Endometrial microvascular endothelial cells (primary cell): ENCODE data around the gene METTL21A. TPM values are rescaled to one million over a fixed set of nuclear protein-coding genes. Genes with fewer than 3 reads are reported as not detected.
"Not testable (repeated sequence)": the region's sequence is repeated elsewhere in the genome, so short reads cannot be mapped to it uniquely, and the experiment has no call there.

Experiments used
- in situ Hi-C: cut with HindIII; loops from 2 replicates; pipeline ENCODE4 v1.10.0; 2017; ENCODE audit warnings: low sequenced_read_pairs, low pct_unique_long_range_greater_than_20kb; ENCODE audit errors: inconsistent ontology term
- total RNA-seq: library from RNA; depleted of rRNA; stranded (reverse); fragments of >200 nt; gene quantifications from one replicate; pipeline ENCODE4 v1.2.3, GENCODE V29; 2015; ENCODE audit errors: inconsistent ontology term

The METTL21A gene
- 29.7 TPM for total RNA-seq

GRCh38 chr2:207625014-207625907 is at the start of gene METTL21A:
Gene METTL21A, minus strand, starts transcription at chr2:207625394. Its CDS starts 1,019 bp downstream, at chr2:207624375.
- in situ Hi-C loops: no loop called here

- in situ Hi-C loops: no loop called here
Observed at GRCh38 chr2:207674826-207675225, 49.6 kb upstream of the METTL21A start.

GRCh38 chr2:207674266-207674774 is 49.1 kb upstream of the METTL21A start:
- in situ Hi-C loops: no loop called here

GRCh38 chr2:207673431-207673830 is 48.2 kb upstream of the METTL21A start:
- in situ Hi-C loops: no loop called here

GRCh38 chr2:207670887-207671286 is 45.7 kb upstream of the METTL21A start:
- in situ Hi-C loops: no loop called here

- in situ Hi-C loops: no loop called here
Observed at GRCh38 chr2:207663870-207664545, 38.8 kb upstream of the METTL21A start.

- in situ Hi-C loops: no loop called here
Observed at GRCh38 chr2:207662203-207662602, 37.0 kb upstream of the METTL21A start.

- in situ Hi-C loops: no loop called here
Observed at GRCh38 chr2:207660994-207661393, 35.8 kb upstream of the METTL21A start.

GRCh38 chr2:207658156-207658555 is 33.0 kb upstream of the METTL21A start:
- in situ Hi-C loops: no loop called here

GRCh38 chr2:207655000-207655399 is 29.8 kb upstream of the METTL21A start:
- in situ Hi-C loops: no loop called here

GRCh38 chr2:207646582-207646981 is 21.4 kb upstream of the METTL21A start:
- in situ Hi-C loops: not testable (repeated sequence)

GRCh38 chr2:207643892-207644291 is 18.7 kb upstream of the METTL21A start:
- in situ Hi-C loops: no loop called here

GRCh38 chr2:207640661-207641060 is 15.5 kb upstream of the METTL21A start:
- in situ Hi-C loops: no loop called here

- in situ Hi-C loops: no loop called here
Observed at GRCh38 chr2:207640160-207640559, 15.0 kb upstream of the METTL21A start.

GRCh38 chr2:207639288-207639687 is 14.1 kb upstream of the METTL21A start:
- in situ Hi-C loops: not testable (repeated sequence)

- in situ Hi-C loops: no loop called here
Observed at GRCh38 chr2:207635468-207636200, 10.4 kb upstream of the METTL21A start.

- in situ Hi-C loops: no loop called here
Observed at GRCh38 chr2:207633686-207634085, 8.5 kb upstream of the METTL21A start.

GRCh38 chr2:207632575-207633493 is 7.6 kb upstream of the METTL21A start:
- in situ Hi-C loops: no loop called here
